Neural progenitor cell (in vitro differentiated cells): ENCODE data around the gene MYO5A. TPM values are rescaled to one million over a fixed set of nuclear protein-coding genes. Genes with fewer than 3 reads are reported as not detected.

Experiments used
- DNase-seq: peaks from one replicate; pipeline ENCODE4 v3.0.0-alpha.2; 2016; ENCODE audit warnings: low spot score
- H2AFZ ChIP-seq: fragments of 200-600 bp; sonication (generic); replicated peaks from 2 replicates; pipeline ENCODE4 v1.6.1; 2016; ENCODE audit warnings: antibody characterized with exemption
- H3F3A ChIP-seq: fragments of 200-600 bp; sonication (generic); 2 replicates; pipeline ENCODE4 v1.6.1; 2016; ENCODE audit warnings: antibody characterized with exemption, low read depth
- H3K27ac ChIP-seq: fragments of 200-600 bp; sonication (generic); 2 replicates; pipeline ENCODE4 v1.5.1; 2016; ENCODE audit warnings: mild to moderate bottlenecking
- H3K27me3 ChIP-seq: fragments of 200-600 bp; sonication (generic); 2 replicates; pipeline ENCODE4 v1.6.1; 2016; ENCODE audit warnings: mild to moderate bottlenecking, moderate library complexity
- H3K36me3 ChIP-seq: fragments of 200-600 bp; sonication (generic); 2 replicates; pipeline ENCODE4 v1.5.1; 2016
- H3K4me1 ChIP-seq: fragments of 200-600 bp; sonication (generic); 2 replicates; pipeline ENCODE4 v1.6.1; 2016; ENCODE audit warnings: mixed run types
- H3K4me2 ChIP-seq: fragments of 200-600 bp; sonication (generic); 2 replicates; pipeline ENCODE4 v1.6.1; 2016
- H3K4me3 ChIP-seq: fragments of 200-600 bp; sonication (generic); 2 replicates; pipeline ENCODE4 v1.5.1; 2016
- H3K79me2 ChIP-seq: fragments of 200-600 bp; sonication (generic); 2 replicates; pipeline ENCODE4 v1.6.1; 2016; ENCODE audit warnings: low read depth
- H3K9ac ChIP-seq: fragments of 200-600 bp; sonication (generic); 2 replicates; pipeline ENCODE4 v1.6.1; 2016
- H3K9me3 ChIP-seq: fragments of 200-600 bp; sonication (generic); 2 replicates; pipeline ENCODE4 v1.5.1; 2016; ENCODE audit warnings: low read depth
- H4K20me1 ChIP-seq: fragments of 200-600 bp; sonication (generic); 2 replicates; pipeline ENCODE4 v1.6.1; 2016; ENCODE audit warnings: low read depth
- H3K27ac Mint-ChIP-seq: 3 replicates; pipeline ENCODE4 v1.8.0; 2021; ENCODE audit warnings: mixed read lengths
- H3K27me3 Mint-ChIP-seq: 2 replicates; pipeline ENCODE4 v1.8.0; 2022; ENCODE audit warnings: low read depth, mild to moderate bottlenecking, inconsistent platforms, moderate library complexity, mixed read lengths; ENCODE audit not compliant: insufficient read depth
- H3K36me3 Mint-ChIP-seq: 3 replicates; pipeline ENCODE4 v1.8.0; 2021; ENCODE audit warnings: mixed read lengths
- H3K4me1 Mint-ChIP-seq: 3 replicates; pipeline ENCODE4 v1.8.0; 2021; ENCODE audit warnings: mixed read lengths
- H3K4me3 Mint-ChIP-seq: 3 replicates; pipeline ENCODE4 v1.8.0; 2021; ENCODE audit warnings: mild to moderate bottlenecking, moderate library complexity, mixed read lengths
- H3K9me3 Mint-ChIP-seq: 3 replicates; pipeline ENCODE4 v1.8.0; 2020; ENCODE audit warnings: mixed read lengths
- CTCF ChIP-seq: fragments of 200-600 bp; sonication (generic); IDR thresholded peaks from 2 replicates; pipeline ENCODE4 v1.5.1; 2017; ENCODE audit warnings: antibody characterized with exemption, mild to moderate bottlenecking
- EZH2 ChIP-seq: fragments of 200-600 bp; sonication (generic); IDR thresholded peaks from 2 replicates; pipeline ENCODE4 v1.6.1; 2017; ENCODE audit warnings: antibody characterized with exemption, mild to moderate bottlenecking, moderate library complexity
- EZH2phosphoT487 ChIP-seq: fragments of 200-600 bp; sonication (generic); IDR thresholded peaks from 2 replicates; pipeline ENCODE4 v1.6.1; 2017; ENCODE audit warnings: antibody characterized with exemption
- total RNA-seq: library from RNA; depleted of rRNA; stranded (reverse); fragments of >200 nt; gene quantifications from 2 replicates; pipeline ENCODE4 v1.2.3, GENCODE V29; 2015; ENCODE audit warnings: low replicate concordance

MYO5A gene
- total RNA-seq, 1 donor from 2014 or later, result 34.3 TPM

- H3K27ac ChIP-seq, result no peak overlapping the region
- no peak overlapping the region for H3K9ac ChIP-seq
- Mint-ChIP-seq H3K27me3 (no peaks in the 10 kb centered on the region), H3K9me3 (no peaks in the 10 kb centered on the region), H3K27ac (no peak overlapping the region), H3K4me1 (peaks cover 9% of the 10 kb centered on the region), H3K36me3 (peaks cover 3% of the 10 kb centered on the region), H3K4me3 (no peak overlapping the region)
- H3K9me3 ChIP-seq, result no peaks in the 10 kb centered on the region
- no peak overlapping the region for H3K4me3 ChIP-seq
- H3K27me3 ChIP-seq, result no peaks in the 10 kb centered on the region
- H2AFZ ChIP-seq, result no peak overlapping the region
- H3K4me2 ChIP-seq, result no peak overlapping the region
- no peaks in the 10 kb centered on the region for H3K79me2 ChIP-seq
- peaks cover 3% of the 10 kb centered on the region for H3K4me1 ChIP-seq
- peak; percentile 53 for DNase-seq
- no peaks in the 10 kb centered on the region for H3K36me3 ChIP-seq
- TF ChIP-seq CTCF (no peak), EZH2 (no peak), EZH2phosphoT487 (no peak)
- no peaks in the 10 kb centered on the region for H4K20me1 ChIP-seq
- no peaks in the 10 kb centered on the region for H3F3A ChIP-seq
Measured at GRCh38 chr15:52427804-52428203, 100.9 kb downstream of the MYO5A start.

GRCh38 chr15:52424856-52425431 is 103.7 kb downstream of the MYO5A start:
- Mint-ChIP-seq H3K27ac (no peak overlapping the region), H3K27me3 (no peaks in the 10 kb centered on the region), H3K9me3 (no peaks in the 10 kb centered on the region), H3K36me3 (peaks cover 3% of the 10 kb centered on the region), H3K4me3 (no peak overlapping the region), H3K4me1 (peaks cover 9% of the 10 kb centered on the region)
- H3K9ac ChIP-seq, result no peak overlapping the region
- H3K36me3 ChIP-seq, result no peaks in the 10 kb centered on the region
- TF ChIP-seq EZH2phosphoT487, result no peak
- TF ChIP-seq EZH2, result no peak
- TF ChIP-seq CTCF, result no peak
- no peak overlapping the region for H3K4me2 ChIP-seq
- H2AFZ ChIP-seq, result no peak overlapping the region
- no peaks in the 10 kb centered on the region for H3K27me3 ChIP-seq
- H3K4me3 ChIP-seq, result no peak overlapping the region
- H3K27ac ChIP-seq, result no peak overlapping the region
- H3K4me1 ChIP-seq, result peaks cover 3% of the 10 kb centered on the region
- no peaks in the 10 kb centered on the region for H4K20me1 ChIP-seq
- no peak for DNase-seq
- H3F3A ChIP-seq, result no peaks in the 10 kb centered on the region
- H3K79me2 ChIP-seq, result no peaks in the 10 kb centered on the region
- no peaks in the 10 kb centered on the region for H3K9me3 ChIP-seq

- no peak for DNase-seq
- no peak for TF ChIP-seq EZH2
- no peak for TF ChIP-seq CTCF
- no peak for TF ChIP-seq EZH2phosphoT487
- Histone ChIP-seq H3K4me1 (peaks cover 3% of the 10 kb centered on the region), H3K27ac (no peak overlapping the region), H3K36me3 (no peaks in the 10 kb centered on the region), H3K9me3 (no peaks in the 10 kb centered on the region), H3K4me3 (no peak overlapping the region), H3K27me3 (no peaks in the 10 kb centered on the region), H4K20me1 (no peaks in the 10 kb centered on the region), H3F3A (no peaks in the 10 kb centered on the region), H2AFZ (no peak overlapping the region), H3K9ac (no peak overlapping the region), H3K4me2 (no peak overlapping the region), H3K79me2 (no peaks in the 10 kb centered on the region)
- Mint-ChIP-seq H3K9me3 (no peaks in the 10 kb centered on the region), H3K4me3 (no peak overlapping the region), H3K36me3 (peaks cover under 1% of the 10 kb centered on the region), H3K27ac (no peak overlapping the region), H3K27me3 (no peaks in the 10 kb centered on the region), H3K4me1 (peaks cover 9% of the 10 kb centered on the region)
Measured at GRCh38 chr15:52423852-52424251, 104.8 kb downstream of the MYO5A start.
